Measurements from ENCODE around the gene CACNA1F.

Gene CACNA1F

GRCh38 chrX:49203536-49203935 lies 29.6 kb downstream of the CACNA1F start:
- DNase-seq (ENCODE audit: low spot score) (no peak), ATAC-seq (ENCODE audit: low read depth) (no peak)
- H3K27ac ChIP-seq (ENCODE audit: poor library complexity, severe bottlenecking) = no peak overlapping the region
- no peaks in the 10 kb centered on the region for H3K36me3 ChIP-seq (ENCODE audit: low read depth)
- no peaks in the 10 kb centered on the region for H3K4me1 ChIP-seq (ENCODE audit: insufficient read depth, poor library complexity, severe bottlenecking)
- no peaks in the 10 kb centered on the region for H3K9me3 ChIP-seq (ENCODE audit: severe bottlenecking)
- TF ChIP-seq, protein P1, sequence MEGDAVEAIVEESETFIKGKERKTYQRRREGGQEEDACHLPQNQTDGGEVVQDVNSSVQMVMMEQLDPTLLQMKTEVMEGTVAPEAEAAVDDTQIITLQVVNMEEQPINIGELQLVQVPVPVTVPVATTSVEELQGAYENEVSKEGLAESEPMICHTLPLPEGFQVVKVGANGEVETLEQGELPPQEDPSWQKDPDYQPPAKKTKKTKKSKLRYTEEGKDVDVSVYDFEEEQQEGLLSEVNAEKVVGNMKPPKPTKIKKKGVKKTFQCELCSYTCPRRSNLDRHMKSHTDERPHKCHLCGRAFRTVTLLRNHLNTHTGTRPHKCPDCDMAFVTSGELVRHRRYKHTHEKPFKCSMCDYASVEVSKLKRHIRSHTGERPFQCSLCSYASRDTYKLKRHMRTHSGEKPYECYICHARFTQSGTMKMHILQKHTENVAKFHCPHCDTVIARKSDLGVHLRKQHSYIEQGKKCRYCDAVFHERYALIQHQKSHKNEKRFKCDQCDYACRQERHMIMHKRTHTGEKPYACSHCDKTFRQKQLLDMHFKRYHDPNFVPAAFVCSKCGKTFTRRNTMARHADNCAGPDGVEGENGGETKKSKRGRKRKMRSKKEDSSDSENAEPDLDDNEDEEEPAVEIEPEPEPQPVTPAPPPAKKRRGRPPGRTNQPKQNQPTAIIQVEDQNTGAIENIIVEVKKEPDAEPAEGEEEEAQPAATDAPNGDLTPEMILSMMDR (IDR thresholded peaks at IDR 0.05; ENCODE audit: poor library complexity, severe bottlenecking) = no peak
- H3K27me3 ChIP-seq (ENCODE audit: insufficient read depth, poor library complexity, severe bottlenecking) = no peaks in the 10 kb centered on the region
- H3K4me3 ChIP-seq (ENCODE audit: severe bottlenecking) = no peak overlapping the region

GRCh38 chrX:49202022-49202421 lies 31.1 kb downstream of the CACNA1F start:
- Histone ChIP-seq H3K27ac (ENCODE audit: poor library complexity, severe bottlenecking) (no peak overlapping the region), H3K9me3 (ENCODE audit: severe bottlenecking) (no peaks in the 10 kb centered on the region), H3K4me3 (ENCODE audit: severe bottlenecking) (no peak overlapping the region), H3K36me3 (ENCODE audit: low read depth) (no peaks in the 10 kb centered on the region), H3K4me1 (ENCODE audit: insufficient read depth, poor library complexity, severe bottlenecking) (no peaks in the 10 kb centered on the region), H3K27me3 (ENCODE audit: insufficient read depth, poor library complexity, severe bottlenecking) (no peaks in the 10 kb centered on the region)
- no peak for ATAC-seq (ENCODE audit: low read depth)
- TF ChIP-seq, protein P1 (IDR thresholded peaks at IDR 0.05; ENCODE audit: poor library complexity, severe bottlenecking) = no peak
- no peak for DNase-seq (ENCODE audit: low spot score)

- peak within 1 kb of the TSS; percentile 13 for H3K4me3 ChIP-seq (ENCODE audit: severe bottlenecking)
- H3K9me3 ChIP-seq (ENCODE audit: severe bottlenecking) = no peaks in the 10 kb centered on the region
- no peaks in the 10 kb centered on the region for H3K36me3 ChIP-seq (ENCODE audit: low read depth)
- H3K27ac ChIP-seq (ENCODE audit: poor library complexity, severe bottlenecking) = no peak within 1 kb of the TSS
- H3K27me3 ChIP-seq (ENCODE audit: insufficient read depth, poor library complexity, severe bottlenecking) = no peaks in the 10 kb centered on the region
- peak; percentile 85 for DNase-seq (ENCODE audit: low spot score)
- no peaks in the 10 kb centered on the region for H3K4me1 ChIP-seq (ENCODE audit: insufficient read depth, poor library complexity, severe bottlenecking)
- TF ChIP-seq, protein P1 (IDR thresholded peaks at IDR 0.05; ENCODE audit: poor library complexity, severe bottlenecking) = no peak
- peak; percentile 96 for ATAC-seq (ENCODE audit: low read depth)
Measured at GRCh38 chrX:49199906-49200771, 33.0 kb downstream of the CACNA1F start, which contains the start of gene SYP. Gene SYP (minus strand): TSS chrX:49200193. CDS start chrX:49200186, 7 bp downstream.

DNA sequence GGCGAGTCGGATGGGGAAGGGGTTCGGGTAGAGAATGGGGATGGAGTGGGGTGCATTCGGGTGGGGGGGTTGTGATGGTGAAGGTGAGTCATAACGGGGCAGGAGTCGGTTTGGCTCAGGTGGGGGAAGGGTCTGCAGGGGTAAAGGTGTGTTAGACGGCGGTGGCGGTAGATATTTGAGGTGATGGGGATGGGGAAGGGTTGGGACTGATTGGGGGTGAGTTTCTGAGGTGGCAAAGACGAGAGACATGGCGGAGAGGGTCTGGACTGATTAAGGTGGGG lies 33.9 kb downstream of the CACNA1F start:
- ATAC-seq (ENCODE audit: low read depth) (no peak), DNase-seq (ENCODE audit: low spot score) (no peak)
- TF ChIP-seq, protein P1 (IDR thresholded peaks at IDR 0.05; ENCODE audit: poor library complexity, severe bottlenecking) = no peak
- H3K27me3 ChIP-seq (ENCODE audit: insufficient read depth, poor library complexity, severe bottlenecking) = no peaks in the 10 kb centered on the region
- H3K4me3 ChIP-seq (ENCODE audit: severe bottlenecking) = no peak overlapping the region
- no peak overlapping the region for H3K27ac ChIP-seq (ENCODE audit: poor library complexity, severe bottlenecking)
- H3K9me3 ChIP-seq (ENCODE audit: severe bottlenecking) = no peaks in the 10 kb centered on the region
- no peaks in the 10 kb centered on the region for H3K4me1 ChIP-seq (ENCODE audit: insufficient read depth, poor library complexity, severe bottlenecking)
- H3K36me3 ChIP-seq (ENCODE audit: low read depth) = no peaks in the 10 kb centered on the region
